Esophagus (tissue), 2 donors: ENCODE measurements around the gene CLEC19A. TPM values are rescaled to one million over a fixed set of nuclear protein-coding genes. Genes with fewer than 3 reads are reported as not detected.

ENCODE experiments used
- H3K27ac ChIP-seq, 2 donors: one replicate each; pipeline ENCODE4 v1.5.1; 2013; ENCODE audit warnings: low read depth in 2 of 2, mild to moderate bottlenecking in 2 of 2, inconsistent platforms in 1 of 2, low read length in 1 of 2, moderate library complexity in 1 of 2
- H3K27me3 ChIP-seq, 2 donors: one replicate each; pipeline ENCODE4 v1.6.1; 2013; ENCODE audit warnings: low read length in 2 of 2, control low read depth in 1 of 2, mild to moderate bottlenecking in 1 of 2; ENCODE audit not compliant: insufficient read depth in 2 of 2, control insufficient read depth in 1 of 2
- H3K36me3 ChIP-seq, 2 donors: one replicate each; pipeline ENCODE4 v1.6.1; 2013; ENCODE audit warnings: low read length in 1 of 2; ENCODE audit not compliant: control insufficient read depth in 2 of 2, insufficient read depth in 2 of 2
- H3K4me1 ChIP-seq, 2 donors: one replicate each; pipeline ENCODE4 v1.6.1; 2013; ENCODE audit warnings: low read length in 1 of 2; ENCODE audit not compliant: control insufficient read depth in 2 of 2, insufficient read depth in 2 of 2
- H3K4me3 ChIP-seq, 2 donors: one replicate each; pipeline ENCODE4 v1.5.1; 2013; ENCODE audit warnings: low read length in 2 of 2, mild to moderate bottlenecking in 2 of 2, low read depth in 1 of 2, moderate library complexity in 1 of 2
- H3K9me3 ChIP-seq, 2 donors: one replicate each; pipeline ENCODE4 v1.6.1; 2013; ENCODE audit warnings: mild to moderate bottlenecking in 2 of 2, low read depth in 1 of 2, low read length in 1 of 2, moderate library complexity in 1 of 2; ENCODE audit not compliant: control insufficient read depth in 2 of 2, insufficient read depth in 1 of 2
- WGBS, 2 donors: extraction: QIAGEN DNeasy Blood & Tissue Kit; methylation state at CpG; one replicate each; pipeline ENCODE4 v1.1.7; 2013; 5-methylcytosine and 5-hydroxymethylcytosine counted together
- polyA plus RNA-seq, 2 donors: library from polyadenylated mRNA; stranded (reverse); fragments of 200-250 nt; gene quantifications; one replicate each; pipeline ENCODE4 v1.2.3, GENCODE V29; 2013
- donor health status: healthy with polysubstance abuse.
- donor health status: Bipolar disorder and iron deficiency.

CLEC19A gene
- polyA plus RNA-seq, 2 donors: not detected

GRCh38 chr16:19245326-19245925 lies 40.1 kb upstream of the CLEC19A start:
- no peaks in the 10 kb centered on the region for H3K27me3 ChIP-seq
- no peak overlapping the region for H3K4me3 ChIP-seq
- H3K9me3 ChIP-seq: no peaks in the 10 kb centered on the region
- H3K27ac ChIP-seq: no peak overlapping the region
- H3K36me3 ChIP-seq: no peaks in the 10 kb centered on the region
- no peaks in the 10 kb centered on the region for H3K4me1 ChIP-seq
- WGBS, 2 donors: 80 to 81% methylated on average over 8 of the region's 8 CpGs

- H3K27ac ChIP-seq: no peak overlapping the region
- H3K9me3 ChIP-seq: no peaks in the 10 kb centered on the region
- peaks cover 0 to 5% of the 10 kb centered on the region in 2 donors for H3K36me3 ChIP-seq
- H3K27me3 ChIP-seq: no peaks in the 10 kb centered on the region
- H3K4me3 ChIP-seq: no peak overlapping the region
- 84 to 85% methylated on average over 2 of the region's 2 CpGs for WGBS, 2 donors
- H3K4me1 ChIP-seq: no peaks in the 10 kb centered on the region
Observed at GRCh38 chr16:19252904-19253303, 32.6 kb upstream of the CLEC19A start.

GRCh38 chr16:19254611-19255010 lies 30.9 kb upstream of the CLEC19A start:
- WGBS, 2 donors: 70 to 74% methylated on average over 4 of the region's 4 CpGs
- H3K4me1 ChIP-seq: no peaks in the 10 kb centered on the region
- peaks cover 0 to 5% of the 10 kb centered on the region in 2 donors for H3K36me3 ChIP-seq
- H3K9me3 ChIP-seq: no peaks in the 10 kb centered on the region
- no peak overlapping the region for H3K4me3 ChIP-seq
- no peaks in the 10 kb centered on the region for H3K27me3 ChIP-seq
- no peak overlapping the region for H3K27ac ChIP-seq

GRCh38 chr16:19264123-19264673 lies 21.3 kb upstream of the CLEC19A start:
- H3K4me3 ChIP-seq: no peak overlapping the region
- H3K27ac ChIP-seq: no peak overlapping the region
- H3K9me3 ChIP-seq: no peaks in the 10 kb centered on the region
- H3K36me3 ChIP-seq: peaks cover 0 to 3% of the 10 kb centered on the region in 2 donors
- WGBS, 2 donors: 85 to 89% methylated on average over 4 of the region's 4 CpGs
- no peaks in the 10 kb centered on the region for H3K27me3 ChIP-seq
- no peaks in the 10 kb centered on the region for H3K4me1 ChIP-seq

- Histone ChIP-seq H3K27ac (no peak overlapping the region), H3K9me3 (no peaks in the 10 kb centered on the region), H3K4me3 (no peak overlapping the region), H3K27me3 (no peaks in the 10 kb centered on the region), H3K36me3 (peaks cover 0 to 3% of the 10 kb centered on the region in 2 donors), H3K4me1 (no peaks in the 10 kb centered on the region)
- WGBS, 2 donors: 75 to 81% methylated on average over 9 of the region's 9 CpGs
Observed at GRCh38 chr16:19265380-19265930, 20.1 kb upstream of the CLEC19A start.

- no peaks in the 10 kb centered on the region for H3K27me3 ChIP-seq
- H3K36me3 ChIP-seq: peaks cover 0 to 3% of the 10 kb centered on the region in 2 donors
- H3K9me3 ChIP-seq: no peaks in the 10 kb centered on the region
- H3K27ac ChIP-seq: no peak overlapping the region
- WGBS, 2 donors: 90 to 97% methylated on average over 11 of the region's 11 CpGs
- H3K4me3 ChIP-seq: no peak overlapping the region
- no peaks in the 10 kb centered on the region for H3K4me1 ChIP-seq
Observed at GRCh38 chr16:19266774-19267173, 18.8 kb upstream of the CLEC19A start.

GRCh38 chr16:19269098-19269497 lies 16.4 kb upstream of the CLEC19A start:
- WGBS, 2 donors: 68 to 84% methylated on average over 2 of the region's 2 CpGs
- Histone ChIP-seq H3K9me3 (no peaks in the 10 kb centered on the region), H3K27me3 (no peaks in the 10 kb centered on the region)

GRCh38 chr16:19274165-19274797 lies 11.2 kb upstream of the CLEC19A start:
- Histone ChIP-seq H3K27me3 (no peaks in the 10 kb centered on the region), H3K4me3 (no peak overlapping the region), H3K27ac (no peak overlapping the region), H3K4me1 (no peaks in the 10 kb centered on the region), H3K36me3 (no peaks in the 10 kb centered on the region), H3K9me3 (no peaks in the 10 kb centered on the region)
- WGBS, 2 donors: 69 to 74% methylated on average over 1 of the region's 1 CpG

More at GRCh38 chr16:19269098-19269497, 16.4 kb upstream of the CLEC19A start:
- Histone ChIP-seq H3K36me3 (peaks cover 0 to 3% of the 10 kb centered on the region in 2 donors), H3K4me3 (no peak overlapping the region), H3K4me1 (no peaks in the 10 kb centered on the region), H3K27ac (no peak overlapping the region)

- no peaks in the 10 kb centered on the region for H3K9me3 ChIP-seq
- no peaks in the 10 kb centered on the region for H3K36me3 ChIP-seq
- no peak overlapping the region for H3K4me3 ChIP-seq
- WGBS, 2 donors: 74 to 76% methylated on average over 2 of the region's 2 CpGs
- H3K27me3 ChIP-seq: no peaks in the 10 kb centered on the region
- H3K4me1 ChIP-seq: peaks cover 0 to 2% of the 10 kb centered on the region in 2 donors
- H3K27ac ChIP-seq: no peak overlapping the region
Observed at GRCh38 chr16:19278403-19278802, 7.1 kb upstream of the CLEC19A start.
